Activated CD4-positive, alpha-beta T cell treated with anti-CD3 and anti-CD28 coated beads, Interleukin-2, amount 10 ng/mL, durations not matched to agents 7 days and 5 days (primary cell): ENCODE results near the gene PPP1R13L. TPM values are rescaled to one million over a fixed set of nuclear protein-coding genes. Genes with fewer than 3 reads are reported as not detected.
"Not testable (repeated sequence)": the region's sequence is repeated elsewhere in the genome, so short reads cannot be mapped to it uniquely, and the experiment has no call there.

Source experiments
- CTCF ChIA-PET: fragments of 350-600 bp; sonication (Branson Sonifier 250); formaldehyde crosslinking; loops from one replicate; lab custom pipeline; 2021; ENCODE audit warnings: antibody characterized with exemption; lab: Charles Lee
- POLR2A ChIA-PET: fragments of 350-600 bp; sonication (Branson Sonifier 250); formaldehyde crosslinking; loops from one replicate; lab custom pipeline; 2021; ENCODE audit warnings: antibody characterized with exemption; lab: Charles Lee
- DNase-seq: peaks from one replicate; pipeline ENCODE4 v3.0.0-alpha.2; 2020
- H3K27ac Mint-ChIP-seq: one replicate; pipeline ENCODE4 v1.8.0; 2021; ENCODE audit warnings: mild to moderate bottlenecking, moderate library complexity, mixed read lengths
- H3K27me3 Mint-ChIP-seq: one replicate; pipeline ENCODE4 v1.8.0; 2021; ENCODE audit warnings: mixed read lengths
- H3K36me3 Mint-ChIP-seq: one replicate; pipeline ENCODE4 v1.8.0; 2021; ENCODE audit warnings: low read depth, mixed read lengths
- H3K4me1 Mint-ChIP-seq: one replicate; pipeline ENCODE4 v1.8.0; 2021; ENCODE audit warnings: mixed read lengths
- H3K4me3 Mint-ChIP-seq: one replicate; pipeline ENCODE4 v1.8.0; 2021; ENCODE audit warnings: mild to moderate bottlenecking, moderate library complexity, mixed read lengths
- H3K9me3 Mint-ChIP-seq: one replicate; pipeline ENCODE4 v1.8.0; 2021; ENCODE audit warnings: mixed read lengths
- total RNA-seq, 2 experiments: library from RNA; stranded (reverse); gene quantifications; one replicate each; pipeline ENCODE4 v1.2.3, GENCODE V29; 2021

Gene PPP1R13L
- total RNA-seq, 2 experiments from 2014 or later = 15.5 to 17.7 TPM

DNA sequence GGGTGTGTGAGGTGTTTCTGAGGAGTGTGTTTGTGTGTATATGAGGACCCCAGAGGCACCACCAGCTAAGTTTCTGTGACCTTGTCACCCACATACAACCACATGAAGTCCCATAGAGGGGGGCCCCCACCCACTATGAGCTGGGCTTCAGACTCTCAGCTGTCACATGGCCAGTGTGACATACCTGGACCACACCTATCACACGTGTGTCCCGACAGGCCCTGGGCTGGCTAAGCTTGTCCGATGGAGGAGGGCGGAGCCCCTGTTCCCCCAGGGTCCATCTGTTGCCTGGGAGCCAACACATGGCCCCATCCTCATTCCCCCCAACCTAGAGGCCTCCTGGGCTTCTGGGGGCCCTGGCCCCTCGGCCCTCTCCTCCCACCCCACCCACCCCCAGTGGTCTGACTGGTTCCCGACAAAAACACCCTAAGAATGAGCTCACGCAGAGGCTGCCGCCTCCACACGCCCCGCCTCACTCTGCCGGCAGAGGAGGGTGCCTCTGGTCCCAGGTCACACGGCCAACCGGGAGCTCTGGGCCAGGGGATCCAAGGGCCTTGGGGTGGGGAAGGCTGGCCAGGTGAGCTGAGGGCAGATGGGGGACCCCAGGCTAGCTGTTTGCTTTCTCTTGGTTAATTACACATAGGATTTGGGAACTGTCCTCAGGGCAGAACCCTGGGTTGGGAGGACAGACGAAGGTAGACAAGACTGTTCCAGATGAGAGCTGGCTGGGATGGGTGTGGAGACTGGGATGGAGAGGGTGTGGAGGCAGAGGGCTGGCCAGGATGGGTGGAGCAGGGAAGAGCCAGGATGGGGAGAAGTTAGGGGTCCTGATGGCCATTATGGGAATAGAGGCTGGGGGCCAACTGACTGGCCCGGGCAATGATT lies 60.0 kb downstream of the PPP1R13L start:
- peaks cover 13% of the 10 kb centered on the region for H3K27me3 Mint-ChIP-seq

GRCh38 chr19:45342911-45343310 lies 62.0 kb downstream of the PPP1R13L start:
- H3K36me3 Mint-ChIP-seq = no peaks in the 10 kb centered on the region
- H3K9me3 Mint-ChIP-seq = no peaks in the 10 kb centered on the region
- DNase-seq = no peak
- H3K4me3 Mint-ChIP-seq = no peak overlapping the region
- ChIA-PET CTCF (no interaction called here), POLR2A (interaction anchor here (0.7 kb wide), 1 partner anchor 367 kb away, joined by 3 read pairs; no protein-coding TSS in a partner anchor)
- H3K4me1 Mint-ChIP-seq = peaks cover 8% of the 10 kb centered on the region
- peaks cover 16% of the 10 kb centered on the region for H3K27me3 Mint-ChIP-seq
- H3K27ac Mint-ChIP-seq = no peak overlapping the region

More for the DNA sequence above, 60.0 kb downstream of the PPP1R13L start:
- H3K36me3 Mint-ChIP-seq = no peaks in the 10 kb centered on the region
- DNase-seq = no peak
- H3K4me3 Mint-ChIP-seq = no peak overlapping the region
- POLR2A ChIA-PET = no interaction called here
- CTCF ChIA-PET = interaction anchor here (0.6 to 1.0 kb wide), 3 partner anchors 25 to 113 kb away, joined by 3 read pairs; partner anchors contain the start of gene ERCC2
- H3K27ac Mint-ChIP-seq = no peak overlapping the region
- peaks cover 4% of the 10 kb centered on the region for H3K4me1 Mint-ChIP-seq
- no peaks in the 10 kb centered on the region for H3K9me3 Mint-ChIP-seq

DNA sequence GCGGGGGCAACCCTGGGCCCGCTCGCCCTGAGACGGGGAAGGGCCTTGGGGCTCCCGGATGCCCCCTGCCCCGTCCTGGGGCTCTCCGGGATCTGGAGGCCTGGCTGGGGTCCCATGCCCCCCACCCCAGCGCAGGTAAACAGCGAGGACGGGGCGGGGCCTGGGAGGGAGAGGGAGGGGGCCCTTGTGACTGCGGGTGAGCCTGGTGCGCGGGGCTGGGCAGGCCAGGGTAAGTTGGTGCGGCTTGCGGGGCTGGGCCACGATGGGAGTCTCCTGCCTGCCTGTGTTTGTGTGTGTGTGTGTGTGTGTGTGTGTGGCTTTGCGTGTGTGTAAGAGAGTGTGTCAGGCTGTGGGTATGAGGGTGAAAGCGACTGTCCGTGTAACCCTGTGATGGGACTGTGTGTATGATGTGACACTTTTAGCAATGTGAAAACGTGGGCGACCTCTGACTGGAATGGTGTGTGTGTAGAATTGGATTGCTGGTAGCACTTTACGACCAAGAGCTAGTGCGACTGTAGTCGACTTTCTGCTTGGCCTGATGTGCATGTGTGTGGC lies 63.9 kb downstream of the PPP1R13L start:
- peaks cover 16% of the 10 kb centered on the region for H3K27me3 Mint-ChIP-seq
- H3K4me1 Mint-ChIP-seq = peaks cover 8% of the 10 kb centered on the region
- H3K27ac Mint-ChIP-seq = no peak overlapping the region
- no peaks in the 10 kb centered on the region for H3K36me3 Mint-ChIP-seq
- H3K9me3 Mint-ChIP-seq = no peaks in the 10 kb centered on the region
- H3K4me3 Mint-ChIP-seq = no peak overlapping the region
- no peak for DNase-seq
- ChIA-PET POLR2A (no interaction called here), CTCF (no interaction called here)

DNA sequence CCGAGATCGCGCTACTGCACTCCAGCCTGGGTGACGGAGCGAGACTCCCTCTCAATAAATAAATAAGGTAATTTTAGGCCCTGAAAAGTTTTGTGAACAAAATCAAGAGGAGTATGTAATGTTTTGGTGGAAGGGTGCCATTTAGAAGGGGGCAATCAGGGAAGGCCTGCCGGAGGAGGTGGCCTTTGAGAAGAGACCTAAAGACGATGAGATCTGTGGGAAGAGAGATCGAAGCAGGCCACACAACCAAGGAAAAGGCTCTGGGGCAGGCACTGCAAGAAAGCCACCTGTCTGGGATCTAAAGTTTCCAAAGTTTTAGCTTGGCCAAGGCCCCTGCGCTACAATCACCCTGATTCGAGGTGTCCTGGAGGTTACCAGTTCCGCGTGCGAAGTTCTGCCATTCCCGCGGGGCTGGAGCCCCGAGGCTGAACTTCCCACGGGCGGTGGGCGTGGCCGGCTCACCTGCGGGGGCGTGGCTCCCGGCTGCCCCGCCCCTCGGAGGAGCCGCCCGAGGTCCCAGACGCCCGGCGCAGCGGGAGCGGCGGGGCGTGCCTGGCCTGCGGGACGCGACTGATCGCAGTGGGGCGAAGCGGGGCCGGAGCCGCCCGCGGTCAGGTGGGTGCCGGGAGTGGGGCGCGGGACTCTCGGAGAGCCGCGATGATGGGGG lies 64.5 kb downstream of the PPP1R13L start, which contains the start of gene KLC3:
Gene KLC3 (plus strand): TSS at position 519 of the 667 bp plus-strand sequence. CDS start 4,792 bp downstream, outside the sequence.
- CTCF ChIA-PET = interaction anchor here (3.1 kb wide), 1 partner anchor 13 kb away, joined by 19 read pairs; no protein-coding TSS in a partner anchor
- Mint-ChIP-seq H3K27me3 (peaks cover 13% of the 10 kb centered on the region), H3K9me3 (no peaks in the 10 kb centered on the region), H3K4me3 (peak within 1 kb of the TSS; percentile 53), H3K36me3 (no peaks in the 10 kb centered on the region), H3K4me1 (peaks cover 8% of the 10 kb centered on the region), H3K27ac (no peak within 1 kb of the TSS)
- DNase-seq = peak; percentile 31
- POLR2A ChIA-PET = no interaction called here

- ChIA-PET CTCF (interaction anchor here (1.2 to 3.1 kb wide), 5 partner anchors 12 to 44 kb away, joined by 3 to 19 read pairs (median 4); no protein-coding TSS in a partner anchor), POLR2A (no interaction called here)
- Mint-ChIP-seq H3K4me1 (peaks cover 8% of the 10 kb centered on the region), H3K9me3 (no peaks in the 10 kb centered on the region), H3K27me3 (peaks cover 11% of the 10 kb centered on the region), H3K4me3 (no peak overlapping the region), H3K36me3 (no peaks in the 10 kb centered on the region), H3K27ac (no peak overlapping the region)
- no peak for DNase-seq
Observed at GRCh38 chr19:45339629-45340028, 65.2 kb downstream of the PPP1R13L start.

DNA sequence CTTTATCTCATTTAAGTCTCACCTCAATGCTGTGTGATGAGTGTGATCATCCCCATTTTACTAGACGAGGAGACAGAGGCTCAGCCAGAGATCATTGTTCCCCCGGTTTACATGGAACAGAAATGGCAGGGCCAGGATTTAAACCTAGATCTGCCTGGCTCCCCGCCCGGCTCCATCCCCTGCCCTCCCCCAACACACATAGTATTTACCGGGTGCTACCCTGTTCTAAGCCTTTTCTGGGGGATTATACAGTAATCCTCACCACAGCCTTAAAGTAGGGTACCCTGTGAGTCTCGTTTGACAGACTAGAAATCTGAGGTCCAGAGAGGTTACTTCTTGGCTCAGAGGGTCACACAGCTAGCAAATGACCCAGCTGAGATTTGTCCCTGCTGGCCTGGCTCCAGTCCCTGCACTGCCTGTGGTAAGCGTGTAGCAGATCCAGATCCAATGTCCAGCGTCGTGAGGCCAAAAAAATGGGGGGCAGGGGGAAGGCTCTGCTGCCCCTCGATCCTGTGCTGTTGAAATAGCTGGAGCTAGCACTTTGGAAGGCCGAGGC lies 68.1 kb downstream of the PPP1R13L start:
- CTCF ChIA-PET = interaction anchor here (3.1 kb wide), 1 partner anchor 9 kb away, joined by 19 read pairs; no protein-coding TSS in a partner anchor
- Mint-ChIP-seq H3K27ac (no peak overlapping the region), H3K4me3 (no peak overlapping the region), H3K9me3 (no peaks in the 10 kb centered on the region), H3K36me3 (no peaks in the 10 kb centered on the region), H3K4me1 (peaks cover 8% of the 10 kb centered on the region), H3K27me3 (peaks cover 13% of the 10 kb centered on the region)
- POLR2A ChIA-PET = no interaction called here
- DNase-seq = no peak

DNA sequence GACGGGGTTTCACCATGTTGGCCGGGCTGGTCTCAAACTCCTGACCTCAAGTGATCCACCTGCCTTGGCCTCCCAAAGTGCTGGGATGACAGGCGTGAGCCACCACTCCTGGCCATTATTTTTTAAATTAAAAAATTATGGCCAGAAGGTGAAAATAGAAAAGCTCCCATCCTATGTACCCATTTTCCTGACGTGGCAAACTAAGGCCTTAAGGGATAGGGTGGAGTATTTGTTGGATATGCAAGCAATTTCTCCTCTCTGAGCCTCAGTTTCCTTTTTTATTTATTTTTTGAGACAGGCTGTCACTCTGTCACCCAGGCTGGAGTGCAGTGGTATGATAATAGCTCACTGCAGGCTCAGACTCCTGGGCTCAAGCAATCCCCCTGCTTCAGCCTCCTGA lies 70.0 kb downstream of the PPP1R13L start:
- H3K27me3 Mint-ChIP-seq, H3K36me3 Mint-ChIP-seq, POLR2A ChIA-PET, H3K4me3 Mint-ChIP-seq, H3K4me1 Mint-ChIP-seq, H3K27ac Mint-ChIP-seq, DNase-seq, H3K9me3 Mint-ChIP-seq: not testable (repeated sequence)
- CTCF ChIA-PET = interaction anchor here (0.7 kb wide), 1 partner anchor 9 kb away, joined by 3 read pairs; no protein-coding TSS in a partner anchor

- H3K9me3 Mint-ChIP-seq = no peaks in the 10 kb centered on the region
- ChIA-PET CTCF (interaction anchor here (0.6 to 0.7 kb wide), 5 partner anchors 74 to 1617 kb away, joined by 3 to 7 read pairs (median 3); no protein-coding TSS in a partner anchor), POLR2A (no interaction called here)
- H3K4me3 Mint-ChIP-seq = no peak overlapping the region
- no peaks in the 10 kb centered on the region for H3K36me3 Mint-ChIP-seq
- no peak for DNase-seq
- H3K4me1 Mint-ChIP-seq = peaks cover 4% of the 10 kb centered on the region
- H3K27ac Mint-ChIP-seq = no peak overlapping the region
- H3K27me3 Mint-ChIP-seq = peaks cover 5% of the 10 kb centered on the region
Observed at GRCh38 chr19:45333609-45334303, 71.1 kb downstream of the PPP1R13L start.

DNA sequence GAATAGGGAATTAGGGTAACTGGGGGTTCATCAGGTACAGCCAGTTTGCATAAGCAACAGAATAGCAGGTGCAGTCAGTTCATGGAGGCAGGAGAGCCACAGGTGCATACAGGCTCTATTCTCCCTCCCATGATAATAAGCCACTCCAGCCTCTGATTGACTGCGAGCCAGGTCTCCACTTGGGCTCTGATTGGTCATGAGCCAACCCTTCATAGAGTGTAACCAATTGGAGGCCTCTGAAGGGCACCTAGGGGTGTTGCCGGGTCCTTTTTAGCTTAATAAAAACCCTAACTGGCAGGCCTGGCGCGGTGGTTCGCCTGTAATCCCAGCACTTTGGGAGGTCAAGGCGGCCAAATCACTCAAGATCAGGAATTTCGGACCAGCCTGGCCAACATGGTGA lies 73.5 kb downstream of the PPP1R13L start:
- Mint-ChIP-seq H3K27ac (no peak overlapping the region), H3K4me1 (peaks cover under 1% of the 10 kb centered on the region), H3K36me3 (no peaks in the 10 kb centered on the region), H3K4me3 (no peak overlapping the region), H3K27me3 (peaks cover 2% of the 10 kb centered on the region), H3K9me3 (no peaks in the 10 kb centered on the region)
- POLR2A ChIA-PET = no interaction called here
- CTCF ChIA-PET = no interaction called here
- no peak for DNase-seq
